HEK293T (cell line): ENCODE results near the gene STRADB.
"Not testable (repeated sequence)": the region's sequence is repeated elsewhere in the genome, so short reads cannot be mapped to it uniquely, and the experiment has no call there.

Experiments
- CTCF ChIA-PET: fragments of 350-600 bp; formaldehyde crosslinking; extraction: SDS; loops from one replicate; lab custom pipeline; 2021; ENCODE audit warnings: antibody characterized with exemption, inconsistent platforms; lab: Yijun Ruan, JAX
- POLR2A ChIA-PET: fragments of 350-600 bp; formaldehyde crosslinking; extraction: SDS; loops from one replicate; lab custom pipeline; 2020; ENCODE audit warnings: antibody characterized with exemption, inconsistent platforms; lab: Yijun Ruan, JAX
- DNase-seq: peaks from one replicate; pipeline ENCODE4 v3.0.0; 2012; ENCODE audit warnings: mixed read lengths; ENCODE audit errors: extremely low spot score
- ARNT ChIP-seq: fragments of 450-650 bp; IDR thresholded peaks from 2 replicates; pipeline ENCODE4 v1.6.1; 2017; ENCODE audit warnings: mild to moderate bottlenecking
- BHLHE40 ChIP-seq: fragments of 450-650 bp; IDR thresholded peaks from 2 replicates; pipeline ENCODE4 v1.6.1; 2016; ENCODE audit warnings: mild to moderate bottlenecking, moderate library complexity, borderline replicate concordance
- CTBP1 ChIP-seq: fragments of 450-650 bp; IDR thresholded peaks from 2 replicates; pipeline ENCODE4 v1.6.1; 2016; ENCODE audit warnings: borderline replicate concordance
- ELF4 ChIP-seq: fragments of 450-650 bp; IDR thresholded peaks from 2 replicates; pipeline ENCODE4 v1.6.1; 2017; ENCODE audit warnings: antibody characterized with exemption
- FOXA1 ChIP-seq: fragments of 450-650 bp; IDR thresholded peaks from 2 replicates; pipeline ENCODE4 v1.6.1; 2016; ENCODE audit warnings: mild to moderate bottlenecking
- FOXK2 ChIP-seq: fragments of 450-650 bp; IDR thresholded peaks from 2 replicates; pipeline ENCODE4 v1.6.1; 2016; ENCODE audit warnings: mild to moderate bottlenecking
- FOXM1 ChIP-seq: fragments of 450-650 bp; IDR thresholded peaks from 2 replicates; pipeline ENCODE4 v1.6.1; 2017; ENCODE audit warnings: mild to moderate bottlenecking, borderline replicate concordance
- HDGF ChIP-seq: fragments of 450-650 bp; IDR thresholded peaks from 2 replicates; pipeline ENCODE4 v1.6.1; 2017; ENCODE audit warnings: antibody characterized with exemption, borderline replicate concordance
- L3MBTL2 ChIP-seq: fragments of 450-650 bp; conservative IDR thresholded peaks from 2 replicates; pipeline ENCODE4 v1.6.1; 2016; ENCODE audit warnings: mild to moderate bottlenecking
- LEF1 ChIP-seq: fragments of 450-650 bp; IDR thresholded peaks from 2 replicates; pipeline ENCODE4 v1.6.1; 2017; ENCODE audit warnings: mild to moderate bottlenecking, borderline replicate concordance
- NFRKB ChIP-seq: fragments of 450-650 bp; IDR thresholded peaks from 2 replicates; pipeline ENCODE4 v1.6.1; 2016; ENCODE audit warnings: mild to moderate bottlenecking, moderate library complexity
- PKNOX1 ChIP-seq: fragments of 450-650 bp; IDR thresholded peaks from 2 replicates; pipeline ENCODE4 v1.6.1; 2016
- SP1 ChIP-seq: fragments of 450-650 bp; IDR thresholded peaks from 2 replicates; pipeline ENCODE4 v1.6.1; 2017
- SUZ12 ChIP-seq: fragments of 450-650 bp; IDR thresholded peaks from 2 replicates; pipeline ENCODE4 v1.6.1; 2016; ENCODE audit warnings: mild to moderate bottlenecking
- TARDBP ChIP-seq: fragments of 450-650 bp; IDR thresholded peaks from 2 replicates; pipeline ENCODE4 v1.6.1; 2016
- ZNF384 ChIP-seq: fragments of 450-650 bp; IDR thresholded peaks from 2 replicates; pipeline ENCODE4 v1.6.1; 2016

Gene STRADB

GRCh38 chr2:201432621-201433393 lies 18.7 kb upstream of the STRADB start:
- ChIA-PET CTCF (no interaction called here), POLR2A (no interaction called here)
- TF ChIP-seq FOXM1 (no peak), ARNT (no peak), PKNOX1 (no peak), TARDBP (no peak), FOXK2 (no peak), BHLHE40 (no peak), ZNF384 (no peak), FOXA1 (no peak), SP1 (no peak), ELF4 (no peak)
- no peak for DNase-seq

- CTCF ChIA-PET = no interaction called here
- POLR2A ChIA-PET = no interaction called here
- TF ChIP-seq FOXA1 = no peak
- no peak for DNase-seq
Observed at GRCh38 chr2:201433394-201433995, 18.0 kb upstream of the STRADB start.

- CTCF ChIA-PET = no interaction called here
- TF ChIP-seq SUZ12 (no peak), HDGF (no peak), FOXA1 (no peak), FOXK2 (no peak), CTBP1 (no peak), TARDBP (no peak), BHLHE40 (no peak), ZNF384 (no peak), ELF4 (no peak), NFRKB (no peak), L3MBTL2 (no peak), ARNT (no peak), FOXM1 (no peak), SP1 (no peak), PKNOX1 (no peak), LEF1 (no peak)
- DNase-seq = no peak
- POLR2A ChIA-PET = no interaction called here
Observed at GRCh38 chr2:201436141-201436540, 15.4 kb upstream of the STRADB start.

- POLR2A ChIA-PET, DNase-seq, CTCF ChIA-PET: not testable (repeated sequence)
Observed at GRCh38 chr2:201439336-201439922, 12.1 kb upstream of the STRADB start.

- TF ChIP-seq TARDBP (no peak), FOXM1 (no peak), FOXK2 (no peak), BHLHE40 (no peak), ARNT (no peak), FOXA1 (no peak), L3MBTL2 (no peak), PKNOX1 (no peak), SUZ12 (no peak), LEF1 (no peak)
- DNase-seq = no peak
- ChIA-PET CTCF (no interaction called here), POLR2A (interaction anchor here (1.0 kb wide), 1 partner anchor 11 kb away, joined by 3 read pairs; the partner anchor contains the start of genes STRADB and TRAK2)
Observed at GRCh38 chr2:201440182-201440581, 11.4 kb upstream of the STRADB start.

- no peak for DNase-seq
- CTCF ChIA-PET = no interaction called here
- TF ChIP-seq ZNF384 = no peak
- no peak for TF ChIP-seq SUZ12
- POLR2A ChIA-PET = interaction anchor here (1.4 kb wide), 1 partner anchor 201 kb away, joined by 3 read pairs; the partner anchor contains the start of gene TMEM237
Observed at GRCh38 chr2:201441409-201441808, 10.1 kb upstream of the STRADB start.
